Esophagus (tissue), 2 donors: Measurements from ENCODE around the gene HARS2. TPM values are rescaled to one million over a fixed set of nuclear protein-coding genes. Genes with fewer than 3 reads are reported as not detected.
A peak's percentile ranks its signal among the peaks of the same experiment; 100 is the strongest.
"Not testable (repeated sequence)": the region's sequence is repeated elsewhere in the genome, so short reads cannot be mapped to it uniquely, and the experiment has no call there.

Source experiments
- H3K27ac ChIP-seq, 2 donors: one replicate each; pipeline ENCODE4 v1.5.1; 2013; ENCODE audit warnings: low read depth in 2 of 2, mild to moderate bottlenecking in 2 of 2, inconsistent platforms in 1 of 2, low read length in 1 of 2, moderate library complexity in 1 of 2
- H3K27me3 ChIP-seq, 2 donors: one replicate each; pipeline ENCODE4 v1.6.1; 2013; ENCODE audit warnings: low read length in 2 of 2, control low read depth in 1 of 2, mild to moderate bottlenecking in 1 of 2; ENCODE audit not compliant: insufficient read depth in 2 of 2, control insufficient read depth in 1 of 2
- H3K36me3 ChIP-seq, 2 donors: one replicate each; pipeline ENCODE4 v1.6.1; 2013; ENCODE audit warnings: low read length in 1 of 2; ENCODE audit not compliant: control insufficient read depth in 2 of 2, insufficient read depth in 2 of 2
- H3K4me1 ChIP-seq, 2 donors: one replicate each; pipeline ENCODE4 v1.6.1; 2013; ENCODE audit warnings: low read length in 1 of 2; ENCODE audit not compliant: control insufficient read depth in 2 of 2, insufficient read depth in 2 of 2
- H3K4me3 ChIP-seq, 2 donors: one replicate each; pipeline ENCODE4 v1.5.1; 2013; ENCODE audit warnings: low read length in 2 of 2, mild to moderate bottlenecking in 2 of 2, low read depth in 1 of 2, moderate library complexity in 1 of 2
- H3K9me3 ChIP-seq, 2 donors: one replicate each; pipeline ENCODE4 v1.6.1; 2013; ENCODE audit warnings: mild to moderate bottlenecking in 2 of 2, low read depth in 1 of 2, low read length in 1 of 2, moderate library complexity in 1 of 2; ENCODE audit not compliant: control insufficient read depth in 2 of 2, insufficient read depth in 1 of 2
- WGBS, 2 donors: extraction: QIAGEN DNeasy Blood & Tissue Kit; methylation state at CpG; one replicate each; pipeline ENCODE4 v1.1.7; 2013; 5-methylcytosine and 5-hydroxymethylcytosine counted together
- polyA plus RNA-seq, 2 donors: library from polyadenylated mRNA; stranded (reverse); fragments of 200-250 nt; gene quantifications; one replicate each; pipeline ENCODE4 v1.2.3, GENCODE V29; 2013
- donor health status: healthy with polysubstance abuse.
- donor health status: Bipolar disorder and iron deficiency.

Gene HARS2
- polyA plus RNA-seq, 2 donors, result 13.9 to 17.6 TPM

GRCh38 chr5:140694276-140694675 lies 3.0 kb downstream of the HARS2 start:
- Histone ChIP-seq H3K9me3 (no peaks in the 10 kb centered on the region), H3K27me3 (no peaks in the 10 kb centered on the region), H3K27ac (no peak overlapping the region), H3K4me1 (peaks cover 0 to 2% of the 10 kb centered on the region in 2 donors), H3K36me3 (peaks cover 27 to 33% of the 10 kb centered on the region in 2 donors), H3K4me3 (no peak overlapping the region)
- 57 to 74% methylated on average over 5 of the region's 5 CpGs for WGBS, 2 donors

DNA sequence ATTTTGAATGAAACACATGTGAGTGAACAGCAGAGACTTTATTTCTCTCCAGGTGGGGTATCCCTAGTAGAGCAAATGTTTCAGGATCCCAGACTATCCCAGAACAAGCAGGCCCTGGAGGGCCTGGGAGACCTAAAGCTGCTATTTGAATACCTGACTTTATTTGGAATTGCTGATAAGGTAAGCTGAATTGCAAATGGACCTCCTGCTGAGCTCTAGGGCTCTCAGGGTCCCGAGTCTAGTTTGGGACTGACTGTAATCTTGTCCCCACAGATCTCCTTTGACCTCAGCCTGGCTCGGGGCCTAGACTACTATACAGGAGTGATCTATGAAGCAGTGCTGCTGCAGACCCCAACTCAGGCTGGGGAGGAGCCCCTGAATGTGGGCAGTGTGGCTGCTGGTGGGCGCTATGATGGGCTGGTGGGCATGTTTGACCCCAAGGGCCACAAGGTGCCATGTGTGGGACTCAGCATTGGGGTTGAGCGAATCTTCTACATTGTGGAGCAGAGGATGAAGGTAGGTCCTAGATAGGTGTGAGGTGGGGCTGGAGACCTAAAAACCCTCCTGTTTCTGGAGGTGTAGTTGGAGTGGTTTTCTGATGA lies 5.7 kb downstream of the HARS2 start:
- H3K36me3 ChIP-seq, result peaks cover 27 to 34% of the 10 kb centered on the region in 2 donors
- WGBS, 2 donors, result 84 to 89% methylated on average over 4 of the region's 4 CpGs

DNA sequence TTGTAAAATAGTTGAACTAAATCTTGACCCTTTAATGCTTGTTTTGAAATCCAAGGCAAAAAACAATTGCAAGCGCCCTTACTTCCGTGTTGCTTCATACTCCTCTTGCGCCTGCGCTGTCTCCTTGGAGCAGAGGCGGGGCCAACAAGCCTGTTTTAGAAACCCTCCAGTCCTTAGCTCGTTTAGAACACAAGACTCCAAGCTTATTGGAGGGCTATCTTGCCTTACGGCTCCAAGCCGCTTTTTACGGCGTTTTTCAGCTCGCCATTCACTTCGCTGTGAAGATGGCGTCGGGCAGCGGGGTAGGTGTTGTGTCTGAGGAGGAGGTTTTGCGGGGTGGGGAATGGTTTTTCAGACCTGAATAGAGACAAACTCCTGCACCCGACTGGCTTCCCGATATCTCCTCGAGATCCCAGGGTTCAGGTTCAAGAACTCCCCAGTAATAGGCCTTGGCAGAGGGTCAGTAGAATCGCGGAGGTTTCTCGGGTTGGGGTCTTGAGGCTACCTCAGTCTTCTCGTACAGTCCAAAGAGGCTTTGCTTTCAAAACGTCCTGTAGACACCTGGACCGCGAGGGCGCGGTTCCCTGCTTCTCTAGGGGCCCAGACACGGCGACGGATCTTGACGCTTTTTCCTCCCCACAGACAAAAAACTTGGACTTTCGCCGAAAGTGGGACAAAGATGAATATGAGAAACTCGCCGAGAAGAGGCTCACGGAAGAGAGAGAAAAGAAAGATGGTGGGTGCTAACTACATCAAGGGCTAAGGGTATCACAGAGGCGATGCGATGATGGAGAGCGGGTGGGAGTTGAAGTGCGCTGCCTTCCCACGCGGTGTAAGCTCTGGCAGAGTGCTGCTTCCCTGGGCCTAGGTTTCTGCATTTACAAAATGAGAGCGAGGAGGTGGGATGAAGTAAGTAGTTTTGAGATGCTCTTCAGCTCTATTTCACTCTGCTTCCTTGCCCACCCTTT lies 9.2 kb downstream of the HARS2 start, which contains the start of gene ZMAT2:
Gene ZMAT2, plus strand, starts transcription at position 271 of the 968 bp plus-strand sequence. Its CDS starts 14 bp downstream, at position 285.
- WGBS, 2 donors, result 2% methylated on average over 44 of the region's 44 CpGs
- no peaks in the 10 kb centered on the region for H3K9me3 ChIP-seq
- H3K36me3 ChIP-seq, result peaks cover 29 to 37% of the 10 kb centered on the region in 2 donors
- no peaks in the 10 kb centered on the region for H3K27me3 ChIP-seq
- H3K4me3 ChIP-seq, result peak within 1 kb of the TSS; percentile 75 to 99
- peak within 1 kb of the TSS; percentile 47 to 83 for H3K27ac ChIP-seq
- H3K4me1 ChIP-seq, result no peaks in the 10 kb centered on the region

More for the DNA sequence above, 5.7 kb downstream of the HARS2 start:
- H3K4me3 ChIP-seq, result no peak overlapping the region
- H3K9me3 ChIP-seq, result no peaks in the 10 kb centered on the region
- no peaks in the 10 kb centered on the region for H3K27me3 ChIP-seq
- no peak overlapping the region for H3K27ac ChIP-seq
- H3K4me1 ChIP-seq, result no peaks in the 10 kb centered on the region

DNA sequence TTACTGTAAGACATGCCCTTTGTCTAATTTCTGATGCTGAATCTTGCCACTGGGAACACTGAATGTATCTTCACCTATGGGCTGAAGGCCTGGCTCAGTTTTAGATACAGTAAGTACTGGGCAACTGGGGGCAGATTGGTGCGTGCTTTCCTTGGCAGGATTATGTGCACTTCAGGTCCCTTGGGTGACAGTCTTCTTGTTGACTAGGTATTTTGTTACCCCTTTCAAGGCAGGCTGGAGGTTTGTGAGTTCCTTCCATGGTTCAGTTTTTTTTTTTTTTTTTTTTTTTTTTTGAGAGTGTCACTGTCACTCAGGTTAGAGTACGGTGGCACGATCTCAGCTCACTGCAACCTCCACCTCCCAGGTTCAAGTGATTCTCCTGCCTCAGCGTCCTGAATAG lies 16.6 kb downstream of the HARS2 start:
- peaks cover 3 to 12% of the 10 kb centered on the region in 2 donors for H3K36me3 ChIP-seq
- no peaks in the 10 kb centered on the region for H3K9me3 ChIP-seq
- WGBS, 2 donors, result 84 to 91% methylated on average over 4 of the region's 4 CpGs
- no peaks in the 10 kb centered on the region for H3K4me1 ChIP-seq
- no peak overlapping the region for H3K27ac ChIP-seq
- no peaks in the 10 kb centered on the region for H3K27me3 ChIP-seq
- H3K4me3 ChIP-seq, result no peak overlapping the region

DNA sequence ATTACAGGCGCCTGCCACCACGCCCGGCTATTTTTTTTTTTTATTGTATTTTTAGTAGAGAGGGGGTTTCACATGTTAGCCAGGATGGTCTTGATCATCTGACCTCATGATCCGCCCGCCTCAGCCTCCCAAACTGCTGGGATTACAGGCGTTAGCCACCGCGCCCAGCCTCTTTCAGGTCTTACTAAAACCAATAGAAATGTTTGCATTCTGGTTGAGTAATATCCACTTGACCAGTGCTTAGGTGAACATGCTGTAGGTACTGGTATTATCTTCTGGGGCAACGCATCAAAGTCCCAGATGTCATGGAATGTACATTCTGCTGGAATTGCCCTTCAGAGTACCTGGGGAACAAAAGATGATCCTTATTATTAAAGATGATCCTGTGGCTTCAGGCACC lies 17.5 kb downstream of the HARS2 start:
- H3K4me3 ChIP-seq, result not testable (repeated sequence)

GRCh38 chr5:140710899-140711552 lies 19.8 kb downstream of the HARS2 start:
- Histone ChIP-seq H3K27ac (peak overlapping the region; percentile 90 to 100), H3K4me1 (no peaks in the 10 kb centered on the region), H3K36me3 (peaks cover 0 to 2% of the 10 kb centered on the region in 2 donors), H3K27me3 (no peaks in the 10 kb centered on the region), H3K9me3 (no peaks in the 10 kb centered on the region), H3K4me3 (peak overlapping the region; percentile 58 to 87)
- 0 to 1% methylated on average over 27 of the region's 27 CpGs for WGBS, 2 donors

More for the DNA sequence above, 17.5 kb downstream of the HARS2 start:
- peaks cover 3 to 12% of the 10 kb centered on the region in 2 donors for H3K36me3 ChIP-seq
- H3K4me1 ChIP-seq, H3K9me3 ChIP-seq, H3K27ac ChIP-seq, H3K27me3 ChIP-seq: not testable (repeated sequence)
- WGBS, 2 donors, result 91 to 93% methylated on average over 9 of the region's 9 CpGs

DNA sequence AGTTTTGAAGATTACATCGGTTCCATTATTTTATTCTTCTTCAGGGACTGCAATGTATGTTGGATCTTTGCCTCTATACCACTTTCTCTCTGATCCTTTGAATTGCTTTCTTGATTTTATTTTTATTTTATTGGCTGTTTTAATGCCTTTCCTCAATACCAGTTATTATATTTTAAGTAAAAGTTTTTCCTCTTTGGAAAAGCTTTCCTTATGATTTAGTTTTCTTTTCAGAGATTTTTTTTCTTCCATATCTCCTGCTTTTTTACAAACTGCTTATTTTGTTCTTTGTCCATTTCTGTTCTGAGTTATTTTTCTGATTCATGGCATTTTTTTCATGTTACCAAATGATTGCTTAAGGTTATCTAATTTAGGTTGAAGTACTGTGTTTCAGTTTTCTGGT lies 20.5 kb downstream of the HARS2 start:
- Histone ChIP-seq H3K4me1 (no peaks in the 10 kb centered on the region), H3K27me3 (no peaks in the 10 kb centered on the region), H3K36me3 (no peaks in the 10 kb centered on the region), H3K27ac (no peak overlapping the region), H3K4me3 (no peak overlapping the region), H3K9me3 (no peaks in the 10 kb centered on the region)
- 86 to 91% methylated on average over 1 of the region's 1 CpG for WGBS, 2 donors

- Histone ChIP-seq H3K4me3 (no peak overlapping the region), H3K4me1 (peaks cover 0 to 3% of the 10 kb centered on the region in 2 donors), H3K9me3 (no peaks in the 10 kb centered on the region), H3K36me3 (no peaks in the 10 kb centered on the region), H3K27me3 (no peaks in the 10 kb centered on the region), H3K27ac (no peak overlapping the region)
- 72 to 95% methylated on average over 1 of the region's 1 CpG for WGBS, 2 donors
Observed at GRCh38 chr5:140713562-140714094, 22.4 kb downstream of the HARS2 start.

DNA sequence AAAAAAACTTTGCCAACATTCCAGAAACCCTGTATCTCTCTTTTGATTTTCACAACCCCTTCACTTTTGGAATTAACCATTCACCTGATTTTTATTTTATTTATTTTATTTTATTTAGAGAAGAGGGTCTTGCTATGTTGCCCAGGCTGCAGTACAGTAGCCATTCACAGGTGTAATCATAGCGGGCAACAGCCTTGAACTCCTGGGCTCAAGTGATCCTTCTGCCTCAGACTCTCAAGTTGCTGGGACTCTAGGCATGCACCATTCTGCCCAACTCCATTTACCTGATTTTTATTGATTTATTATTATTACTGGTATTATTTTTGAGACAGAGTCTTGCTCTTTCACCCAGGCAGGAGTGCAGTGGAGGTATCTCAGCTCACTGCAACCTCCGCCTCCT lies 25.0 kb downstream of the HARS2 start:
- H3K4me1 ChIP-seq, H3K36me3 ChIP-seq, H3K27me3 ChIP-seq, H3K4me3 ChIP-seq, H3K27ac ChIP-seq, H3K9me3 ChIP-seq: not testable (repeated sequence)
- 96% methylated on average over 2 of the region's 2 CpGs for WGBS, 2 donors
